A549 (cell line): ENCODE measurements around the gene MBNL1.

Experiments
- BHLHE40 ChIP-seq: IDR thresholded peaks from 2 replicates; pipeline ENCODE4 v1.6.1; 2012; ENCODE audit warnings: low read depth, low read length, inconsistent platforms
- CEBPB ChIP-seq, 2 experiments: fragments of >200 bp in 1 of 2; sonication (Bioruptor Twin) in 1 of 2; formaldehyde crosslinking in 1 of 2; IDR thresholded peaks; 2 replicates each; pipeline ENCODE4 v1.6.1; 2012 to 2016
- CTCF ChIP-seq: fragments of >200 bp; sonication (Bioruptor Twin); formaldehyde crosslinking; IDR thresholded peaks from 3 replicates; pipeline ENCODE4 v1.5.1; 2016
- EP300 ChIP-seq, 2 experiments: fragments of >200 bp; sonication (Bioruptor Twin); formaldehyde crosslinking; IDR thresholded peaks; 2 replicates in 1 of 2; 3 replicates in 1 of 2; pipeline ENCODE4 v1.6.1; 2016 to 2017
- JUN ChIP-seq, 2 experiments: fragments of >200 bp; sonication (Bioruptor Twin); formaldehyde crosslinking; IDR thresholded peaks; 2 replicates in 1 of 2; 3 replicates in 1 of 2; pipeline ENCODE4 v1.6.1; 2016 to 2017
- JUNB ChIP-seq: fragments of >200 bp; sonication (Bioruptor Twin); formaldehyde crosslinking; IDR thresholded peaks from 2 replicates; pipeline ENCODE4 v1.6.1; 2016
- NFE2L2 ChIP-seq: fragments of 150-350 bp; conservative IDR thresholded peaks from 2 replicates; pipeline ENCODE4 v1.6.1; 2014; ENCODE audit warnings: low read length
- POLR2A ChIP-seq: IDR thresholded peaks from 2 replicates; pipeline ENCODE4 v1.6.1; 2012; ENCODE audit warnings: mild to moderate bottlenecking, low read length
- POLR2AphosphoS2 ChIP-seq: conservative IDR thresholded peaks from 2 replicates; pipeline ENCODE4 v1.6.1; 2012; ENCODE audit warnings: low read length, improper control_type of control experiment, inconsistent platforms
- RCOR1 ChIP-seq: fragments of 150-350 bp; IDR thresholded peaks from 2 replicates; pipeline ENCODE4 v1.6.1; 2014; ENCODE audit warnings: antibody characterized with exemption, low read length, low read depth
- REST ChIP-seq: fragments of 200-600 bp; sonication (generic); IDR thresholded peaks from 2 replicates; pipeline ENCODE4 v1.6.1; 2016; ENCODE audit warnings: antibody characterized with exemption, mild to moderate bottlenecking, moderate library complexity
- SMC3 ChIP-seq: fragments of >200 bp; sonication (Bioruptor Twin); formaldehyde crosslinking; IDR thresholded peaks from 3 replicates; pipeline ENCODE4 v1.6.1; 2018; ENCODE audit warnings: inconsistent platforms
- TP53 ChIP-seq: fragments of 250-450 bp; sonication (Bioruptor Pico); IDR thresholded peaks from 2 replicates; pipeline ENCODE4 v1.5.0; 2021; ENCODE audit warnings: mild to moderate bottlenecking, moderate library complexity

- no peak for TF ChIP-seq POLR2A
- no peak for TF ChIP-seq SMC3
- TF ChIP-seq CTCF: no peak
- no peak for TF ChIP-seq JUN (IDR thresholded peaks at IDR 0.05)
- peak; percentile 84 to 92 for TF ChIP-seq CEBPB (IDR thresholded peaks at IDR 0.05)
- no peak for TF ChIP-seq NFE2L2
- TF ChIP-seq RCOR1: no peak
- no peak for TF ChIP-seq REST
- no peak for TF ChIP-seq TP53 (CRISPR knock-in tag)
- no peak for TF ChIP-seq BHLHE40
- TF ChIP-seq JUNB: 0 out of 2 replicates have a peak, but pooled peaks have one; percentile 42
- TF ChIP-seq POLR2AphosphoS2: no peak
- TF ChIP-seq EP300 (IDR thresholded peaks at IDR 0.05): no peak
Observed at GRCh38 chr3:152405915-152406802, 137.4 kb downstream of the MBNL1 start.
